Measurements from ENCODE around the gene ITGA11. TPM values are rescaled to one million over a fixed set of nuclear protein-coding genes. Genes with fewer than 3 reads are reported as not detected.

The ITGA11 gene
- total RNA-seq, 2 donors from 2014 or later, result 246 to 360 TPM

- no peak for DNase-seq (ENCODE audit: low spot score)
- no peak for ATAC-seq (ENCODE audit: insufficient number of reproducible peaks, low FRiP score, low read depth)
Observed at GRCh38 chr15:68464448-68465090, 32.6 kb upstream of the ITGA11 start.

GRCh38 chr15:68463996-68464395 lies 32.0 kb upstream of the ITGA11 start:
- Histone ChIP-seq H3K27ac (no peak overlapping the region), H3K4me3 (no peak overlapping the region), H3K27me3 (replicated peaks; ENCODE audit: insufficient read depth) (no peaks in the 10 kb centered on the region), H3K36me3 (no peaks in the 10 kb centered on the region), H3K4me1 (ENCODE audit: control insufficient read depth in 1 of 2, low read depth in 2 of 2) (peaks cover 7 to 23% of the 10 kb centered on the region in 2 donors), H3K9me3 (no peaks in the 10 kb centered on the region)
- no peak for ATAC-seq (ENCODE audit: insufficient number of reproducible peaks, low FRiP score, low read depth)
- DNase-seq (ENCODE audit: low spot score), result no peak
- no peak for TF ChIP-seq CTCF (IDR thresholded peaks at IDR 0.05)

More at GRCh38 chr15:68464448-68465090, 32.6 kb upstream of the ITGA11 start:
- Histone ChIP-seq H3K27ac (no peak overlapping the region), H3K4me3 (no peak overlapping the region), H3K9me3 (no peaks in the 10 kb centered on the region), H3K4me1 (ENCODE audit: control insufficient read depth in 1 of 2, low read depth in 2 of 2) (peaks cover 7 to 29% of the 10 kb centered on the region in 2 donors), H3K27me3 (replicated peaks; ENCODE audit: insufficient read depth) (no peaks in the 10 kb centered on the region), H3K36me3 (no peaks in the 10 kb centered on the region)
- TF ChIP-seq CTCF (IDR thresholded peaks at IDR 0.05), result no peak

GRCh38 chr15:68463444-68463843 lies 31.5 kb upstream of the ITGA11 start:
- Histone ChIP-seq H3K4me1 (ENCODE audit: control insufficient read depth in 1 of 2, low read depth in 2 of 2) (peaks cover 7 to 18% of the 10 kb centered on the region in 2 donors), H3K36me3 (no peaks in the 10 kb centered on the region), H3K27me3 (replicated peaks; ENCODE audit: insufficient read depth) (no peaks in the 10 kb centered on the region), H3K27ac (no peak overlapping the region), H3K9me3 (no peaks in the 10 kb centered on the region), H3K4me3 (no peak overlapping the region)
- ATAC-seq (ENCODE audit: insufficient number of reproducible peaks, low FRiP score, low read depth) (no peak), DNase-seq (ENCODE audit: low spot score) (no peak)
- no peak for TF ChIP-seq CTCF (IDR thresholded peaks at IDR 0.05)

DNA sequence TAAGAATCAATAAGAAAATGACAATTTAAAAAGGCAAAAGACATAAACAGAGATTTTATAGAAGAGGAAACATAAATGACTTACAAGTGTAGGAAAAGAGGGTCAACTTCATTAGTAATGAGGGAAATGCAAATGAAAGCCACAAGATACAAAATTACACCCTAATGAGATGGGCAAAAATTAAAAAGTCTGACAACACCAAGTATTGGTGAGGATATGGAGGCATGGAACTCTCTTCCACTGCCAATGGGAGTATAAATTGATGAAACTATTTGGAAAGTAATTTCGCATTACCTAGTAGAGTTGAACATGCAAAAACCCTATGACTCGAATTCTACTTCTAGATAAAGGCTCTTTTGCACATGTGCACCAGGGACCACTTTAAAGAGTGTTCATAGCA lies 28.2 kb upstream of the ITGA11 start:
- H3K27me3 ChIP-seq (replicated peaks; ENCODE audit: insufficient read depth), result no peaks in the 10 kb centered on the region
- H3K36me3 ChIP-seq, result no peaks in the 10 kb centered on the region
- no peak for DNase-seq (ENCODE audit: low spot score)
- no peak overlapping the region for H3K27ac ChIP-seq
- H3K9me3 ChIP-seq, result no peaks in the 10 kb centered on the region
- no peak for ATAC-seq (ENCODE audit: insufficient number of reproducible peaks, low FRiP score, low read depth)
- no peak overlapping the region for H3K4me3 ChIP-seq
- no peaks in the 10 kb centered on the region for H3K4me1 ChIP-seq (ENCODE audit: control insufficient read depth in 1 of 2, low read depth in 2 of 2)
- TF ChIP-seq CTCF (IDR thresholded peaks at IDR 0.05), result no peak

- Histone ChIP-seq H3K27me3 (replicated peaks; ENCODE audit: insufficient read depth) (no peaks in the 10 kb centered on the region), H3K27ac (no peak overlapping the region), H3K4me1 (ENCODE audit: control insufficient read depth in 1 of 2, low read depth in 2 of 2) (no peaks in the 10 kb centered on the region), H3K9me3 (no peaks in the 10 kb centered on the region), H3K4me3 (no peak overlapping the region), H3K36me3 (no peaks in the 10 kb centered on the region)
- ATAC-seq (ENCODE audit: insufficient number of reproducible peaks, low FRiP score, low read depth) (no peak), DNase-seq (ENCODE audit: low spot score) (no peak)
- no peak for TF ChIP-seq CTCF (IDR thresholded peaks at IDR 0.05)
Observed at GRCh38 chr15:68450192-68450591, 18.2 kb upstream of the ITGA11 start.
